ENCODE data around the gene DDX10. TPM values are rescaled to one million over a fixed set of nuclear protein-coding genes. Genes with fewer than 3 reads are reported as not detected.

DDX10 gene
- total and polyA plus RNA-seq, 9 of the 15 experiments (the other 6 are each of a cell fraction or from before 2014, with no cell fraction given) = 33.9 to 94.6 (median 50.7) TPM

GRCh38 chr11:108813086-108813485 is 148.2 kb downstream of the DDX10 start (continued):
- TF ChIP-seq FOXK2 (conservative IDR thresholded peaks at IDR 0.05 in 1 of 2, IDR thresholded peaks at IDR 0.05 in 1 of 2; ENCODE audit: low read depth in 2 of 2) = no peak
- no peak for TF ChIP-seq ZNF586 (CRISPR knock-in tag; conservative IDR thresholded peaks at IDR 0.05)
- peak; percentile 34; the same call in 1 of the 2 replicates for TF ChIP-seq MAFG (tag; conservative IDR thresholded peaks at IDR 0.05)
- TF ChIP-seq ZNF253 (CRISPR knock-in tag; conservative IDR thresholded peaks at IDR 0.05) = no peak
- TF ChIP-seq ZKSCAN8 (CRISPR knock-in tag; IDR thresholded peaks at IDR 0.05) = no peak
- no peak for TF ChIP-seq MYBL2 (IDR thresholded peaks at IDR 0.05; ENCODE audit: low read depth)
- TF ChIP-seq MYBL2 (CRISPR knock-in tag; IDR thresholded peaks at IDR 0.05; ENCODE audit: borderline replicate concordance) = no peak
- TF ChIP-seq ZNF79 (CRISPR knock-in tag; IDR thresholded peaks at IDR 0.05; ENCODE audit: low read depth) = no peak
- TF ChIP-seq MAFK (IDR thresholded peaks at IDR 0.05; ENCODE audit: low read length) = peak; percentile 34; the same call in 1 of the 2 replicates
- TF ChIP-seq ZNF57 (CRISPR knock-in tag; IDR thresholded peaks at IDR 0.05) = no peak
- TF ChIP-seq ZNF644 (tag; IDR thresholded peaks at IDR 0.05; ENCODE audit: low read depth) = no peak
- TF ChIP-seq POLR2H (tag; IDR thresholded peaks at IDR 0.05; ENCODE audit: low read depth) = no peak
- no peak for TF ChIP-seq YY1 (IDR thresholded peaks at IDR 0.05; ENCODE audit: borderline replicate concordance in 1 of 3, control insufficient read depth in 1 of 3, extremely low read depth in 1 of 3, insufficient read depth in 3 of 3, insufficient read length in 1 of 3, insufficient replicate concordance in 2 of 3, low read depth in 1 of 3, low read length in 2 of 3)
- TF ChIP-seq ZNF444 (CRISPR knock-in tag; IDR thresholded peaks at IDR 0.05) = no peak
- TF ChIP-seq CCAR2 (IDR thresholded peaks at IDR 0.05; ENCODE audit: low read depth, low read length) = no peak
- TF ChIP-seq RBM39 (optimal IDR thresholded peaks at IDR 0.05; ENCODE audit: low read depth, low read length) = no peak
- TF ChIP-seq ZNF280A (IDR thresholded peaks at IDR 0.05; ENCODE audit: low read depth, partially characterized antibody) = no peak
- TF ChIP-seq FOXJ3 (CRISPR knock-in tag; IDR thresholded peaks at IDR 0.05) = no peak
- TF ChIP-seq TCFL5 (CRISPR knock-in tag; conservative IDR thresholded peaks at IDR 0.05) = no peak
- no peak for TF ChIP-seq DIDO1 (tag; IDR thresholded peaks at IDR 0.05; ENCODE audit: low read depth)
- no peak for TF ChIP-seq E2F3 (CRISPR knock-in tag; IDR thresholded peaks at IDR 0.05)
